Measurements from ENCODE around the gene CCDC12. TPM values are rescaled to one million over a fixed set of nuclear protein-coding genes. Genes with fewer than 3 reads are reported as not detected.

Gene CCDC12
- total RNA-seq, 1 donor from 2014 or later: 64.3 TPM

GRCh38 chr3:46931631-46932331 is 44.8 kb downstream of the CCDC12 start:
- no peak overlapping the region for H3K4me3 Mint-ChIP-seq (ENCODE audit: low read depth)

GRCh38 chr3:46930945-46931403 is 45.6 kb downstream of the CCDC12 start:
- peak overlapping the region; percentile 79 for H3K27ac Mint-ChIP-seq
- no peak overlapping the region for H3K4me3 Mint-ChIP-seq (ENCODE audit: low read depth)
- DNase-seq (ENCODE audit: low spot score, unreplicated experiment): no peak
- peaks cover 16% of the 10 kb centered on the region for H3K36me3 Mint-ChIP-seq (ENCODE audit: insufficient read depth)
- no peaks in the 10 kb centered on the region for H3K27me3 Mint-ChIP-seq
- TF ChIP-seq CTCF (IDR thresholded peaks at IDR 0.05; ENCODE audit: unreplicated experiment): no peak
- peaks cover 34% of the 10 kb centered on the region for H3K4me1 Mint-ChIP-seq (ENCODE audit: low read depth)
- H3K9me3 Mint-ChIP-seq (ENCODE audit: low read depth): peaks cover 4% of the 10 kb centered on the region

More at GRCh38 chr3:46931631-46932331, 44.8 kb downstream of the CCDC12 start:
- peaks cover 4% of the 10 kb centered on the region for H3K9me3 Mint-ChIP-seq (ENCODE audit: low read depth)
- no peak for TF ChIP-seq CTCF (IDR thresholded peaks at IDR 0.05; ENCODE audit: unreplicated experiment)
- DNase-seq (ENCODE audit: low spot score, unreplicated experiment): no peak
- peaks cover 22% of the 10 kb centered on the region for H3K36me3 Mint-ChIP-seq (ENCODE audit: insufficient read depth)
- H3K27ac Mint-ChIP-seq: peak overlapping the region; percentile 79
- H3K27me3 Mint-ChIP-seq: no peaks in the 10 kb centered on the region
- peaks cover 39% of the 10 kb centered on the region for H3K4me1 Mint-ChIP-seq (ENCODE audit: low read depth)

GRCh38 chr3:46930166-46930944 is 46.2 kb downstream of the CCDC12 start:
- no peak for TF ChIP-seq CTCF (IDR thresholded peaks at IDR 0.05; ENCODE audit: unreplicated experiment)
- Mint-ChIP-seq H3K4me3 (ENCODE audit: low read depth) (no peak overlapping the region), H3K27ac (peak overlapping the region; percentile 62), H3K9me3 (ENCODE audit: low read depth) (peaks cover 4% of the 10 kb centered on the region), H3K36me3 (ENCODE audit: insufficient read depth) (peaks cover 16% of the 10 kb centered on the region), H3K27me3 (no peaks in the 10 kb centered on the region), H3K4me1 (ENCODE audit: low read depth) (peaks cover 30% of the 10 kb centered on the region)
- no peak for DNase-seq (ENCODE audit: low spot score, unreplicated experiment)

GRCh38 chr3:46929324-46929723 is 47.2 kb downstream of the CCDC12 start:
- H3K4me3 Mint-ChIP-seq (ENCODE audit: low read depth): no peak overlapping the region
- H3K27me3 Mint-ChIP-seq: no peaks in the 10 kb centered on the region
- peaks cover 16% of the 10 kb centered on the region for H3K36me3 Mint-ChIP-seq (ENCODE audit: insufficient read depth)
- TF ChIP-seq CTCF (IDR thresholded peaks at IDR 0.05; ENCODE audit: unreplicated experiment): no peak
- H3K27ac Mint-ChIP-seq: peak overlapping the region; percentile 45
- peaks cover 24% of the 10 kb centered on the region for H3K4me1 Mint-ChIP-seq (ENCODE audit: low read depth)
- H3K9me3 Mint-ChIP-seq (ENCODE audit: low read depth): peaks cover 4% of the 10 kb centered on the region
- no peak for DNase-seq (ENCODE audit: low spot score, unreplicated experiment)

GRCh38 chr3:46928282-46928681 is 48.3 kb downstream of the CCDC12 start:
- no peaks in the 10 kb centered on the region for H3K27me3 Mint-ChIP-seq
- no peak overlapping the region for H3K27ac Mint-ChIP-seq
- H3K36me3 Mint-ChIP-seq (ENCODE audit: insufficient read depth): peaks cover 18% of the 10 kb centered on the region
- TF ChIP-seq CTCF (IDR thresholded peaks at IDR 0.05; ENCODE audit: unreplicated experiment): no peak
- H3K9me3 Mint-ChIP-seq (ENCODE audit: low read depth): peaks cover 4% of the 10 kb centered on the region
- no peak for DNase-seq (ENCODE audit: low spot score, unreplicated experiment)
- H3K4me1 Mint-ChIP-seq (ENCODE audit: low read depth): peaks cover 21% of the 10 kb centered on the region
- H3K4me3 Mint-ChIP-seq (ENCODE audit: low read depth): no peak overlapping the region

Data from progenitor cell of endocrine pancreas (in vitro differentiated cells).